Measurements from ENCODE around the gene FAM199X.

- no peak for TF ChIP-seq CTCF (IDR thresholded peaks at IDR 0.05)
- no peak for TF ChIP-seq POLR2AphosphoS5 (IDR thresholded peaks at IDR 0.05)
Measured at GRCh38 chrX:104205548-104205947, 39.3 kb downstream of the FAM199X start.

Measured in breast epithelium (tissue), 3 donors.